IMR-90 (cell line): ENCODE measurements around the gene PLXDC2. TPM values are rescaled to one million over a fixed set of nuclear protein-coding genes. Genes with fewer than 3 reads are reported as not detected.

Experiments
- ATAC-seq: fragments of 200-7000 bp; cut with Tn5 transposase; 2 replicates; pipeline ENCODE4 v1.9.1; 2020; ENCODE audit warnings: low read depth, mild to moderate bottlenecking, moderate library complexity
- BruUV-seq: library from RNA; stranded (reverse); fragments of 400-500 nt; replicated peaks from 2 replicates; lab custom pipeline; 2021; lab: Mats Ljungman, UMichigan
- CTCF ChIA-PET: fragments of 300-600 bp; formaldehyde crosslinking; extraction: SDS; loops from one replicate; lab custom pipeline; 2021; ENCODE audit warnings: antibody characterized with exemption; lab: Yijun Ruan, JAX
- POLR2A ChIA-PET: fragments of 300-600 bp; sonication (Branson Sonifier 250); formaldehyde crosslinking; loops from one replicate; lab custom pipeline; 2022; ENCODE audit warnings: antibody characterized with exemption; ENCODE audit not compliant: unreplicated experiment; lab: Charles Lee
- DNase-seq: peaks from one replicate; pipeline ENCODE4 v3.0.0; 2013
- H2AFZ ChIP-seq: replicated peaks from 2 replicates; pipeline ENCODE3; 2013; ENCODE audit warnings: low read length, mild to moderate bottlenecking; ENCODE audit not compliant: poor library complexity
- H2AK5ac ChIP-seq: 2 replicates; pipeline ENCODE4 v1.6.1; 2013; ENCODE audit warnings: low read depth, low read length, inconsistent platforms
- H2AK9ac ChIP-seq: replicated peaks from 2 replicates; pipeline ENCODE3; 2013; ENCODE audit warnings: mild to moderate bottlenecking, low read depth, low read length, moderate library complexity; ENCODE audit not compliant: poor library complexity
- H2BK120ac ChIP-seq: 2 replicates; pipeline ENCODE4 v1.6.1; 2013; ENCODE audit warnings: low read depth, low read length, inconsistent platforms
- H2BK15ac ChIP-seq: 3 replicates; pipeline ENCODE4 v1.6.1; 2013; ENCODE audit warnings: low read depth, low read length, inconsistent platforms
- H2BK20ac ChIP-seq: 2 replicates; pipeline ENCODE4 v1.6.1; 2013; ENCODE audit warnings: low read depth, mild to moderate bottlenecking, inconsistent platforms, low read length, moderate library complexity
- H2BK5ac ChIP-seq: 2 replicates; pipeline ENCODE4 v1.6.1; 2013; ENCODE audit warnings: mild to moderate bottlenecking, low read depth, low read length, inconsistent platforms; ENCODE audit not compliant: poor library complexity, severe bottlenecking
- H3K14ac ChIP-seq: replicated peaks from 2 replicates; pipeline ENCODE4 v1.6.1; 2013; ENCODE audit warnings: low read depth, low read length, inconsistent platforms
- H3K18ac ChIP-seq: 2 replicates; pipeline ENCODE4 v1.6.1; 2013; ENCODE audit warnings: low read depth, low read length, control low read depth
- H3K23ac ChIP-seq: 2 replicates; pipeline ENCODE4 v1.6.1; 2013; ENCODE audit warnings: low read depth, low read length, inconsistent platforms
- H3K27ac ChIP-seq: 2 replicates; pipeline ENCODE4 v1.5.1; 2013; ENCODE audit warnings: mild to moderate bottlenecking, control low read depth, low read length; ENCODE audit not compliant: insufficient read depth
- H3K27me3 ChIP-seq: 2 replicates; pipeline ENCODE4 v1.6.1; 2013; ENCODE audit warnings: low read length; ENCODE audit not compliant: control insufficient read depth, insufficient read depth
- H3K36me3 ChIP-seq: 2 replicates; pipeline ENCODE4 v1.6.1; 2013; ENCODE audit warnings: low read length, mixed read lengths; ENCODE audit not compliant: control insufficient read depth, insufficient read depth
- H3K4ac ChIP-seq: 2 replicates; pipeline ENCODE4 v1.6.1; 2013; ENCODE audit warnings: low read depth, low read length, inconsistent platforms
- H3K4me1 ChIP-seq: 2 replicates; pipeline ENCODE4 v1.6.1; 2013; ENCODE audit warnings: low read length, mixed read lengths; ENCODE audit not compliant: control insufficient read depth, insufficient read depth
- H3K4me2 ChIP-seq: 2 replicates; pipeline ENCODE4 v1.6.1; 2013; ENCODE audit warnings: low read depth, mild to moderate bottlenecking, control low read depth, low read length, moderate library complexity
- H3K4me3 ChIP-seq: 2 replicates; pipeline ENCODE4 v1.5.1; 2013; ENCODE audit warnings: low read depth, mild to moderate bottlenecking, control low read depth, low read length, moderate library complexity; ENCODE audit not compliant: insufficient read depth
- H3K56ac ChIP-seq: 2 replicates; pipeline ENCODE4 v1.6.1; 2013; ENCODE audit warnings: low read length, inconsistent platforms; ENCODE audit not compliant: insufficient read depth; ENCODE audit errors: extremely low read depth
- H3K79me1 ChIP-seq, 2 experiments: 2 replicates each; pipeline ENCODE4 v1.6.1; 2013; ENCODE audit warnings: low read length in 2 of 2, inconsistent platforms in 1 of 2, low read depth in 1 of 2
- H3K9ac ChIP-seq: 2 replicates; pipeline ENCODE4 v1.6.1; 2013; ENCODE audit warnings: low read depth, low read length, control low read depth
- H3K9me1 ChIP-seq: 2 replicates; pipeline ENCODE4 v1.6.1; 2013; ENCODE audit warnings: low read length, inconsistent platforms; ENCODE audit not compliant: insufficient read depth
- H3K9me3 ChIP-seq: 2 replicates; pipeline ENCODE4 v1.6.1; 2013; ENCODE audit warnings: low read length; ENCODE audit not compliant: control insufficient read depth, insufficient read depth
- H4K20me1 ChIP-seq: 2 replicates; pipeline ENCODE4 v1.6.1; 2013; ENCODE audit warnings: low read length, inconsistent platforms; ENCODE audit not compliant: insufficient read depth
- H4K5ac ChIP-seq: 2 replicates; pipeline ENCODE4 v1.6.1; 2013; ENCODE audit warnings: mild to moderate bottlenecking, low read depth, low read length, control low read depth
- H4K8ac ChIP-seq, 2 experiments: 2 replicates each; pipeline ENCODE4 v1.6.1; 2013; ENCODE audit warnings: low read depth in 2 of 2, low read length in 2 of 2, control low read depth in 1 of 2, inconsistent platforms in 1 of 2
- H4K91ac ChIP-seq: 2 replicates; pipeline ENCODE4 v1.6.1; 2013; ENCODE audit warnings: low read depth, low read length, inconsistent platforms; ENCODE audit not compliant: insufficient read depth
- BHLHE40 ChIP-seq: fragments of 150-350 bp; IDR thresholded peaks from 2 replicates; pipeline ENCODE4 v1.6.1; 2016; ENCODE audit warnings: mild to moderate bottlenecking, low read depth, low read length
- CEBPB ChIP-seq: IDR thresholded peaks from 2 replicates; pipeline ENCODE4 v1.6.1; 2012; ENCODE audit warnings: low read depth, low read length, improper control_type of control experiment
- CHD1 ChIP-seq: IDR thresholded peaks from 2 replicates; pipeline ENCODE4 v1.6.1; 2012; ENCODE audit warnings: low read depth, low read length, improper control_type of control experiment
- FOS ChIP-seq: fragments of 150-350 bp; IDR thresholded peaks from 2 replicates; pipeline ENCODE4 v1.6.1; 2016; ENCODE audit warnings: low read depth, low read length
- MAFK ChIP-seq: IDR thresholded peaks from 2 replicates; pipeline ENCODE4 v1.6.1; 2012; ENCODE audit warnings: low read depth, low read length, improper control_type of control experiment
- MAZ ChIP-seq: IDR thresholded peaks from 2 replicates; pipeline ENCODE4 v1.6.1; 2012; ENCODE audit warnings: low read depth, mild to moderate bottlenecking, low read length, improper control_type of control experiment, moderate library complexity, borderline replicate concordance
- MXI1 ChIP-seq: IDR thresholded peaks from 2 replicates; pipeline ENCODE4 v1.6.1; 2012; ENCODE audit warnings: low read depth, mild to moderate bottlenecking, low read length, moderate library complexity, borderline replicate concordance
- NFE2L2 ChIP-seq: fragments of 150-350 bp; IDR thresholded peaks from 2 replicates; pipeline ENCODE4 v1.6.1; 2016; ENCODE audit warnings: low read depth, mild to moderate bottlenecking, low read length
- POLR2A ChIP-seq: IDR thresholded peaks from 2 replicates; pipeline ENCODE4 v1.6.1; 2012; ENCODE audit warnings: mild to moderate bottlenecking, low read depth, low read length
- RAD21 ChIP-seq: IDR thresholded peaks from 2 replicates; pipeline ENCODE4 v1.6.1; 2012; ENCODE audit warnings: low read length, improper control_type of control experiment
- RCOR1 ChIP-seq: IDR thresholded peaks from 2 replicates; pipeline ENCODE4 v1.6.1; 2012; ENCODE audit warnings: mild to moderate bottlenecking, low read length, improper control_type of control experiment; ENCODE audit not compliant: insufficient replicate concordance
- RFX5 ChIP-seq: IDR thresholded peaks from 2 replicates; pipeline ENCODE4 v1.8.0; 2012; ENCODE audit warnings: low read depth, mild to moderate bottlenecking, low read length, moderate library complexity
- SMC3 ChIP-seq: fragments of 150-350 bp; IDR thresholded peaks from 2 replicates; pipeline ENCODE4 v1.6.1; 2016; ENCODE audit warnings: low read depth, mild to moderate bottlenecking, antibody characterized with exemption, low read length, moderate library complexity
- WGBS, 2 experiments: methylation state at CpG; one replicate each; pipeline versions ENCODE4 v1.1.5 to v1.1.7; 2013; ENCODE audit warnings: missing lambda C conversion rate in 2 of 2; ENCODE audit not compliant: insufficient read length in 1 of 2; ENCODE audit errors: extremely low coverage in 2 of 2; 5-methylcytosine and 5-hydroxymethylcytosine counted together
- dilution Hi-C: fragments of 300-500 bp; cut with HindIII; formaldehyde crosslinking; loops from one replicate; pipeline ENCODE4 v1.14.3; 2018; ENCODE audit warnings: low sequenced_read_pairs; ENCODE audit not compliant: unreplicated experiment
- in situ Hi-C: fragments of 300-500 bp; cut with MboI; formaldehyde crosslinking; loops from 3 replicates; pipeline ENCODE4 v1.14.3; 2019; ENCODE audit warnings: low sequenced_read_pairs, inconsistent platforms, mixed read lengths
- intact Hi-C: fragments of 100-400 bp; cut with micrococcal nuclease; formaldehyde crosslinking; loops from 2 replicates; pipeline ENCODE4 v1.10.0; 2022
- polyA plus RNA-seq, 3 experiments: library from polyadenylated mRNA; depleted of rRNA; stranded (reverse); fragments of >200 nt; gene quantifications; 2 replicates each; pipeline ENCODE4 v1.2.3, GENCODE V29; 2012; ENCODE audit warnings: low replicate concordance in 1 of 3
- total RNA-seq: library from RNA; depleted of rRNA; stranded (reverse); fragments of >200 nt; gene quantifications from 2 replicates; pipeline ENCODE4 v1.2.3, GENCODE V29; 2012
- TF ChIP-seq, protein P1 (sequence below): conservative IDR thresholded peaks from 2 replicates; pipeline ENCODE4 v1.5.1; 2012; ENCODE audit warnings: mild to moderate bottlenecking, low read depth, low read length, improper control_type of control experiment
- TF ChIP-seq, protein P2 (sequence below): fragments of 150-350 bp; IDR thresholded peaks from 2 replicates; pipeline ENCODE4 v1.6.1; 2017; ENCODE audit warnings: mild to moderate bottlenecking, antibody characterized with exemption, low read length, low read depth
- TF ChIP-seq, protein P3 (sequence below): fragments of 150-350 bp; IDR thresholded peaks from 2 replicates; pipeline ENCODE4 v1.6.1; 2016; ENCODE audit warnings: low read depth, mild to moderate bottlenecking, low read length, moderate library complexity, borderline replicate concordance

PLXDC2 gene
- total and polyA plus RNA-seq, 2 of the 4 experiments (the other 2 are of a cell fraction) = 3.2 to 6.1 TPM

DNA sequence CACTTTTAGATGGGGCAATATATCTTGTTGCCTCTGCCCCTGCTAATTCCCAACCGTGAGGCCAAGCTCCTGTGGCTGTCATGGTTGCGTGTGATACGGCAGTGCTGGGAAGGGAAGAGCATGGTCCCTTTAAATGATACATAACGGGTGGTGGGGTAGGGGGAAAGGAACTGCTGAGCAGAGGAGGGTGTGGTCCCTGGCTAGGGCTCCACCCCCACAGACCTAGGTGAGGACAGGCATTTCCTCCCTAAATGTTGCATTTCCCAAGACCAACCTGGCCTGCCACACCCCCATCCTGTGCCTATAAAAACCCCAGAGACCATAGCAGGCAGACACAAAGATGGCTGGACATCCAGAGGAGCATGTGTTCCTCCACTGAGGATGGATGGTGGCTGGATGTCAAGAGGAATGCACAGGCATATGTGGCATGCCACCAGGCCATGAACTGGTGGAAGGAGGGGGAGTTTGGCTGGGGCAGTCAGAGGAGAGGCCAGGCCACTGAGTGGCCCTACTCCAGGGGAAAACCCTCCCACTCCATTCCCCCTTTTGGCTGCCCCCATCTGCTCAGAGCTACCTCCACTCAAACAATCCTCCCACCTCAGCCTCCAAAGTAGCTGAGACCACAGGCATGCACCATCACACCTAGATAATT is 104.0 kb downstream of the PLXDC2 start:
- H3K27ac ChIP-seq = no peak overlapping the region
- no peaks in the 10 kb centered on the region for H3K79me1 ChIP-seq
- H4K5ac ChIP-seq = no peak overlapping the region
- H2BK120ac ChIP-seq = peak overlapping the region; percentile 29
- H3K23ac ChIP-seq = no peak overlapping the region
- no peaks in the 10 kb centered on the region for H3K27me3 ChIP-seq
- no TSS peak for BruUV-seq
- no peak overlapping the region for H2BK5ac ChIP-seq
- no peak overlapping the region for H3K14ac ChIP-seq
- H2AK5ac ChIP-seq = peak overlapping the region; percentile 52; the same call in 1 of the 2 replicates
- no peak overlapping the region for H4K8ac ChIP-seq
- H3K4me3 ChIP-seq = no peak overlapping the region
- intact Hi-C loops = no loop called here
- no peak overlapping the region for H4K91ac ChIP-seq
- no peak overlapping the region for H2BK20ac ChIP-seq
- H2AFZ ChIP-seq = no peak overlapping the region
- H3K9ac ChIP-seq = no peak overlapping the region
- H3K36me3 ChIP-seq = no peaks in the 10 kb centered on the region
- ChIA-PET CTCF (no interaction called here), POLR2A (no interaction called here)
- ATAC-seq (no peak), DNase-seq (no peak)
- no peak overlapping the region for H3K18ac ChIP-seq
- dilution Hi-C loops = no loop called here
- no peaks in the 10 kb centered on the region for H3K9me3 ChIP-seq
- TF ChIP-seq RAD21 (no peak), MAFK (no peak), NFE2L2 (no peak), MXI1 (no peak), BHLHE40 (no peak), SMC3 (no peak), CEBPB (no peak), RFX5 (no peak), CHD1 (no peak), FOS (no peak), MAZ (no peak), RCOR1 (no peak), POLR2A (no peak)
- TF ChIP-seq, protein P1, sequence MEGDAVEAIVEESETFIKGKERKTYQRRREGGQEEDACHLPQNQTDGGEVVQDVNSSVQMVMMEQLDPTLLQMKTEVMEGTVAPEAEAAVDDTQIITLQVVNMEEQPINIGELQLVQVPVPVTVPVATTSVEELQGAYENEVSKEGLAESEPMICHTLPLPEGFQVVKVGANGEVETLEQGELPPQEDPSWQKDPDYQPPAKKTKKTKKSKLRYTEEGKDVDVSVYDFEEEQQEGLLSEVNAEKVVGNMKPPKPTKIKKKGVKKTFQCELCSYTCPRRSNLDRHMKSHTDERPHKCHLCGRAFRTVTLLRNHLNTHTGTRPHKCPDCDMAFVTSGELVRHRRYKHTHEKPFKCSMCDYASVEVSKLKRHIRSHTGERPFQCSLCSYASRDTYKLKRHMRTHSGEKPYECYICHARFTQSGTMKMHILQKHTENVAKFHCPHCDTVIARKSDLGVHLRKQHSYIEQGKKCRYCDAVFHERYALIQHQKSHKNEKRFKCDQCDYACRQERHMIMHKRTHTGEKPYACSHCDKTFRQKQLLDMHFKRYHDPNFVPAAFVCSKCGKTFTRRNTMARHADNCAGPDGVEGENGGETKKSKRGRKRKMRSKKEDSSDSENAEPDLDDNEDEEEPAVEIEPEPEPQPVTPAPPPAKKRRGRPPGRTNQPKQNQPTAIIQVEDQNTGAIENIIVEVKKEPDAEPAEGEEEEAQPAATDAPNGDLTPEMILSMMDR = no peak
- TF ChIP-seq, protein P2, sequence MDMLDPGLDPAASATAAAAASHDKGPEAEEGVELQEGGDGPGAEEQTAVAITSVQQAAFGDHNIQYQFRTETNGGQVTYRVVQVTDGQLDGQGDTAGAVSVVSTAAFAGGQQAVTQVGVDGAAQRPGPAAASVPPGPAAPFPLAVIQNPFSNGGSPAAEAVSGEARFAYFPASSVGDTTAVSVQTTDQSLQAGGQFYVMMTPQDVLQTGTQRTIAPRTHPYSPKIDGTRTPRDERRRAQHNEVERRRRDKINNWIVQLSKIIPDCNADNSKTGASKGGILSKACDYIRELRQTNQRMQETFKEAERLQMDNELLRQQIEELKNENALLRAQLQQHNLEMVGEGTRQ = no peak
- TF ChIP-seq, protein P3, sequence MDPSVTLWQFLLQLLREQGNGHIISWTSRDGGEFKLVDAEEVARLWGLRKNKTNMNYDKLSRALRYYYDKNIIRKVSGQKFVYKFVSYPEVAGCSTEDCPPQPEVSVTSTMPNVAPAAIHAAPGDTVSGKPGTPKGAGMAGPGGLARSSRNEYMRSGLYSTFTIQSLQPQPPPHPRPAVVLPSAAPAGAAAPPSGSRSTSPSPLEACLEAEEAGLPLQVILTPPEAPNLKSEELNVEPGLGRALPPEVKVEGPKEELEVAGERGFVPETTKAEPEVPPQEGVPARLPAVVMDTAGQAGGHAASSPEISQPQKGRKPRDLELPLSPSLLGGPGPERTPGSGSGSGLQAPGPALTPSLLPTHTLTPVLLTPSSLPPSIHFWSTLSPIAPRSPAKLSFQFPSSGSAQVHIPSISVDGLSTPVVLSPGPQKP = no peak
- H3K56ac ChIP-seq = no peak overlapping the region
- peaks cover 13% of the 10 kb centered on the region for H3K4me1 ChIP-seq
- no peak overlapping the region for H3K4ac ChIP-seq
- H2BK15ac ChIP-seq = no peak overlapping the region
- peaks cover 16% of the 10 kb centered on the region for H3K9me1 ChIP-seq
- no peak overlapping the region for H2AK9ac ChIP-seq
- in situ Hi-C loops = no loop called here
- no CpG with 5 or more reads among the region's 4 CpGs for WGBS, 2 experiments
- H3K4me2 ChIP-seq = no peak overlapping the region
- peaks cover 8% of the 10 kb centered on the region for H4K20me1 ChIP-seq
